CD4-positive, alpha-beta T cell treated with Interleukin-6 for 4 hours (primary cell): Measurements from ENCODE around the gene ZMIZ1.

Experiments
- DNase-seq: peaks from one replicate; pipeline ENCODE4 v3.0.0-alpha.2; 2020; ENCODE audit warnings: mixed read lengths

ZMIZ1 gene

GRCh38 chr10:79314761-79315601, 246.2 kb downstream of the ZMIZ1 start:
- no peak for DNase-seq

- no peak for DNase-seq
Observed at GRCh38 chr10:79315602-79315920, 246.8 kb downstream of the ZMIZ1 start.

- DNase-seq, result peak; percentile 22
Observed at GRCh38 chr10:79316671-79317431, 248.1 kb downstream of the ZMIZ1 start.

- DNase-seq, result no peak
Observed at GRCh38 chr10:79318369-79318768, 249.6 kb downstream of the ZMIZ1 start.

GRCh38 chr10:79319115-79319771, 250.5 kb downstream of the ZMIZ1 start:
- no peak for DNase-seq

GRCh38 chr10:79320316-79320715, 251.6 kb downstream of the ZMIZ1 start:
- DNase-seq, result no peak

- peak; percentile 28 for DNase-seq
Observed at GRCh38 chr10:79320820-79321493, 252.2 kb downstream of the ZMIZ1 start.

- DNase-seq, result no peak
Observed at GRCh38 chr10:79321494-79321882, 252.7 kb downstream of the ZMIZ1 start.

- DNase-seq, result no peak
Observed at GRCh38 chr10:79321951-79322350, 253.2 kb downstream of the ZMIZ1 start.

- DNase-seq, result peak; percentile 89
Observed at GRCh38 chr10:79322616-79323543, 254.1 kb downstream of the ZMIZ1 start.

GRCh38 chr10:79323602-79324001, 254.8 kb downstream of the ZMIZ1 start:
- DNase-seq, result no peak

GRCh38 chr10:79324032-79324695, 255.4 kb downstream of the ZMIZ1 start:
- no peak for DNase-seq

GRCh38 chr10:79326361-79327089, 257.8 kb downstream of the ZMIZ1 start:
- DNase-seq, result no peak

- DNase-seq, result no peak
Observed at GRCh38 chr10:79327090-79327457, 258.3 kb downstream of the ZMIZ1 start.

GRCh38 chr10:79328147-79328701, 259.5 kb downstream of the ZMIZ1 start:
- DNase-seq, result no peak

- no peak for DNase-seq
Observed at GRCh38 chr10:79328737-79329504, 260.2 kb downstream of the ZMIZ1 start.

GRCh38 chr10:79329529-79329928, 260.8 kb downstream of the ZMIZ1 start:
- DNase-seq, result no peak

GRCh38 chr10:79331226-79331625, 262.5 kb downstream of the ZMIZ1 start:
- DNase-seq, result peak; percentile 20

GRCh38 chr10:79331709-79332108, 262.9 kb downstream of the ZMIZ1 start:
- DNase-seq, result peak; percentile 75
